Measurements from ENCODE around the gene NTNG1. TPM values are rescaled to one million over a fixed set of nuclear protein-coding genes. Genes with fewer than 3 reads are reported as not detected.

Gene NTNG1
- total and polyA plus RNA-seq, 2 of the 4 experiments (the other 2 are of a cell fraction): 1.2 to 2.3 TPM

GRCh38 chr1:107139833-107140702 is 771 bp upstream of the NTNG1 start:
- Histone ChIP-seq H4K5ac (ENCODE audit: low read depth, low read length) (no peak overlapping the region), H2AFZ (replicated peaks; ENCODE audit: low read length, poor library complexity) (peak overlapping the region; percentile 66), H2AK5ac (ENCODE audit: low read depth, low read length) (no peak overlapping the region), H3K36me3 (ENCODE audit: control insufficient read depth, insufficient read depth, low read length) (no peaks in the 10 kb centered on the region), H3K9me1 (ENCODE audit: insufficient read depth, low read length) (no peaks in the 10 kb centered on the region), H3K23ac (ENCODE audit: low read depth, low read length) (no peak overlapping the region), H3K56ac (ENCODE audit: extremely low read depth, insufficient read depth, low read length) (no peak overlapping the region), H2BK5ac (ENCODE audit: low read depth, low read length, poor library complexity, severe bottlenecking) (no peak overlapping the region), H2BK15ac (ENCODE audit: low read depth, low read length) (no peak overlapping the region), H3K14ac (replicated peaks; ENCODE audit: low read depth, low read length) (no peak overlapping the region), H3K79me1 (ENCODE audit: low read depth in 1 of 2, low read length in 2 of 2) (no peaks in the 10 kb centered on the region), H3K27ac (ENCODE audit: insufficient read depth, low read length) (no peak overlapping the region), H3K4ac (ENCODE audit: low read depth, low read length) (no peak overlapping the region), H4K20me1 (ENCODE audit: insufficient read depth, low read length) (no peaks in the 10 kb centered on the region), H2BK20ac (ENCODE audit: low read depth, low read length) (no peak overlapping the region), H3K4me3 (ENCODE audit: insufficient read depth, low read depth, low read length) (peak overlapping the region; percentile 39), H3K9ac (ENCODE audit: low read depth, low read length) (no peak overlapping the region), H3K4me2 (ENCODE audit: low read depth, low read length) (peak overlapping the region; percentile 84), H2BK120ac (ENCODE audit: low read depth, low read length) (no peak overlapping the region), H2AK9ac (replicated peaks; ENCODE audit: low read depth, low read length, poor library complexity) (no peak overlapping the region), H4K8ac (ENCODE audit: low read depth in 2 of 2, low read length in 2 of 2) (no peak overlapping the region), H3K18ac (ENCODE audit: low read depth, low read length) (no peak overlapping the region), H4K91ac (ENCODE audit: insufficient read depth, low read depth, low read length) (no peak overlapping the region), H3K9me3 (ENCODE audit: control insufficient read depth, insufficient read depth, low read length) (no peaks in the 10 kb centered on the region), H3K27me3 (ENCODE audit: control insufficient read depth, insufficient read depth, low read length) (peaks cover 5% of the 10 kb centered on the region; the same call in 1 of the 2 replicates), H3K4me1 (ENCODE audit: control insufficient read depth, insufficient read depth, low read length) (no peaks in the 10 kb centered on the region)
- intact Hi-C loops (cut with micrococcal nuclease): loop anchor here (2.0 to 5.0 kb wide), 2 partner anchors 83 to 1118 kb away; partner anchors contain the start of gene PRMT6
- in situ Hi-C loops (cut with MboI; ENCODE audit: low sequenced_read_pairs): no loop called here
- 1% methylated on average over 26 of the region's 53 CpGs; no CpG with 5 or more reads in 1 of the 2 experiments for WGBS, 2 experiments (ENCODE audit: extremely low coverage in 2 of 2, insufficient read length in 1 of 2)
- ATAC-seq (ENCODE audit: low read depth) (peak; percentile 68), DNase-seq (peak; percentile 36)
- ChIA-PET CTCF (no interaction called here), POLR2A (ENCODE audit: unreplicated experiment) (no interaction called here)
- no TSS peak for BruUV-seq (replicated peaks)
- dilution Hi-C loops (cut with HindIII; ENCODE audit: low sequenced_read_pairs, unreplicated experiment): no loop called here
- no peak for TF ChIP-seq RAD21 (IDR thresholded peaks at IDR 0.05; ENCODE audit: low read length)
- no peak for TF ChIP-seq POLR2A (IDR thresholded peaks at IDR 0.05; ENCODE audit: low read depth, low read length)
- TF ChIP-seq NFE2L2 (IDR thresholded peaks at IDR 0.05; ENCODE audit: low read depth, low read length): no peak
- no peak for TF ChIP-seq FOS (IDR thresholded peaks at IDR 0.05; ENCODE audit: low read depth, low read length)
- TF ChIP-seq MAZ (IDR thresholded peaks at IDR 0.05; ENCODE audit: borderline replicate concordance, low read depth, low read length): no peak
- no peak for TF ChIP-seq CEBPB (IDR thresholded peaks at IDR 0.05; ENCODE audit: low read depth, low read length)
- no peak for TF ChIP-seq SMC3 (IDR thresholded peaks at IDR 0.05; ENCODE audit: low read depth, low read length)
- no peak for TF ChIP-seq BHLHE40 (IDR thresholded peaks at IDR 0.05; ENCODE audit: low read depth, low read length)
- no peak for TF ChIP-seq MXI1 (IDR thresholded peaks at IDR 0.05; ENCODE audit: borderline replicate concordance, low read depth, low read length)
- TF ChIP-seq RCOR1 (IDR thresholded peaks at IDR 0.05; ENCODE audit: insufficient replicate concordance, low read length): no peak
- TF ChIP-seq, protein P1, sequence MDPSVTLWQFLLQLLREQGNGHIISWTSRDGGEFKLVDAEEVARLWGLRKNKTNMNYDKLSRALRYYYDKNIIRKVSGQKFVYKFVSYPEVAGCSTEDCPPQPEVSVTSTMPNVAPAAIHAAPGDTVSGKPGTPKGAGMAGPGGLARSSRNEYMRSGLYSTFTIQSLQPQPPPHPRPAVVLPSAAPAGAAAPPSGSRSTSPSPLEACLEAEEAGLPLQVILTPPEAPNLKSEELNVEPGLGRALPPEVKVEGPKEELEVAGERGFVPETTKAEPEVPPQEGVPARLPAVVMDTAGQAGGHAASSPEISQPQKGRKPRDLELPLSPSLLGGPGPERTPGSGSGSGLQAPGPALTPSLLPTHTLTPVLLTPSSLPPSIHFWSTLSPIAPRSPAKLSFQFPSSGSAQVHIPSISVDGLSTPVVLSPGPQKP (IDR thresholded peaks at IDR 0.05; ENCODE audit: borderline replicate concordance, low read depth, low read length): no peak
- no peak for TF ChIP-seq CHD1 (IDR thresholded peaks at IDR 0.05; ENCODE audit: low read depth, low read length)
- TF ChIP-seq, protein P2, sequence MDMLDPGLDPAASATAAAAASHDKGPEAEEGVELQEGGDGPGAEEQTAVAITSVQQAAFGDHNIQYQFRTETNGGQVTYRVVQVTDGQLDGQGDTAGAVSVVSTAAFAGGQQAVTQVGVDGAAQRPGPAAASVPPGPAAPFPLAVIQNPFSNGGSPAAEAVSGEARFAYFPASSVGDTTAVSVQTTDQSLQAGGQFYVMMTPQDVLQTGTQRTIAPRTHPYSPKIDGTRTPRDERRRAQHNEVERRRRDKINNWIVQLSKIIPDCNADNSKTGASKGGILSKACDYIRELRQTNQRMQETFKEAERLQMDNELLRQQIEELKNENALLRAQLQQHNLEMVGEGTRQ (IDR thresholded peaks at IDR 0.05; ENCODE audit: low read depth, low read length): no peak
- TF ChIP-seq RFX5 (IDR thresholded peaks at IDR 0.05; ENCODE audit: low read depth, low read length): no peak
- TF ChIP-seq MAFK (IDR thresholded peaks at IDR 0.05; ENCODE audit: low read depth, low read length): no peak

Measured in IMR-90 (cell line).